Aorta (tissue), 5 donors: ENCODE measurements around the gene TBC1D2. TPM values are rescaled to one million over a fixed set of nuclear protein-coding genes. Genes with fewer than 3 reads are reported as not detected.
A peak's percentile ranks its signal among the peaks of the same experiment; 100 is the strongest.
"Not testable (repeated sequence)": the region's sequence is repeated elsewhere in the genome, so short reads cannot be mapped to it uniquely, and the experiment has no call there.

Source experiments
- ATAC-seq: fragments of 200-7000 bp; cut with Tn5 transposase; one replicate; pipeline ENCODE4 v1.9.1; 2022; ENCODE audit warnings: moderate library complexity; ENCODE audit not compliant: low FRiP score
- DNase-seq, 2 donors: peaks; one replicate each; pipeline ENCODE4 v3.0.0-alpha.2; 2020
- H3K27ac ChIP-seq, 2 donors: one replicate each; pipeline ENCODE4 v1.5.1; 2013; ENCODE audit warnings: low read length in 2 of 2, mild to moderate bottlenecking in 2 of 2, moderate library complexity in 2 of 2, control low read depth in 1 of 2, inconsistent platforms in 1 of 2, low read depth in 1 of 2
- H3K27me3 ChIP-seq, 2 donors: one replicate each; pipeline ENCODE4 v1.6.1; 2013; ENCODE audit warnings: control low read depth in 1 of 2, low read length in 1 of 2, mild to moderate bottlenecking in 1 of 2, moderate library complexity in 1 of 2; ENCODE audit not compliant: insufficient read depth in 2 of 2, control insufficient read depth in 1 of 2
- H3K36me3 ChIP-seq, 2 donors: one replicate each; pipeline ENCODE4 v1.6.1; 2013; ENCODE audit warnings: control low read depth in 1 of 2, low read length in 1 of 2, mild to moderate bottlenecking in 1 of 2; ENCODE audit not compliant: insufficient read depth in 2 of 2, control insufficient read depth in 1 of 2
- H3K4me1 ChIP-seq, 2 donors: one replicate each; pipeline ENCODE4 v1.6.1; 2013; ENCODE audit warnings: low read length in 2 of 2, control low read depth in 1 of 2, mild to moderate bottlenecking in 1 of 2, moderate library complexity in 1 of 2; ENCODE audit not compliant: insufficient read depth in 2 of 2, control insufficient read depth in 1 of 2
- H3K4me3 ChIP-seq, 2 donors: one replicate each; pipeline ENCODE4 v1.5.1; 2013; ENCODE audit warnings: low read length in 2 of 2, control low read depth in 1 of 2, mild to moderate bottlenecking in 1 of 2
- H3K9me3 ChIP-seq: one replicate; pipeline ENCODE4 v1.6.1; 2013; ENCODE audit warnings: mild to moderate bottlenecking, low read length; ENCODE audit not compliant: control insufficient read depth
- WGBS, 2 donors: extraction: QIAGEN DNeasy Blood & Tissue Kit; methylation state at CpG; one replicate each; pipeline ENCODE4 v1.1.7; 2013; 5-methylcytosine and 5-hydroxymethylcytosine counted together
- intact Hi-C, 2 donors: fragments of 100-400 bp; cut with DNase I; formaldehyde crosslinking; loops; one replicate each; pipeline versions ENCODE4 v1.14.2 to v1.15.0; 2022
- polyA plus RNA-seq, 2 donors: library from polyadenylated mRNA; stranded (reverse); fragments of 200-250 nt; gene quantifications; one replicate each; pipeline ENCODE4 v1.2.3, GENCODE V29; 2013
- total RNA-seq, 2 donors: library from RNA; stranded (reverse); fragmentation: NEBNext Ultra II Directional; extraction: Animal tissue kit (Norgen Biotek cat#: 25700); gene quantifications; one replicate each; pipeline ENCODE4 v1.2.1, GENCODE V29; 2021
- donor health status: healthy with polysubstance abuse.
- donor health status: Bipolar disorder and iron deficiency.
- donor health status: DM: no; HTN: no; CAD: no.
- donor health status: DM: no; HTN: no; CAD: no.
- donor health status: DM: yes; HTN: yes; CAD: no.

Gene TBC1D2
- total and polyA plus RNA-seq, 4 donors, result 6.0 to 12.4 (median 8.4) TPM

GRCh38 chr9:98174502-98174918 lies 80.9 kb downstream of the TBC1D2 start:
- H3K4me3 ChIP-seq, H3K9me3 ChIP-seq, DNase-seq, ATAC-seq, H3K4me1 ChIP-seq, H3K27me3 ChIP-seq, H3K36me3 ChIP-seq, intact Hi-C loops, H3K27ac ChIP-seq: not testable (repeated sequence)
- 88 to 89% methylated on average over 5 of the region's 5 CpGs for WGBS, 2 donors

- 76 to 80% methylated on average over 16 of the region's 16 CpGs for WGBS, 2 donors
- Histone ChIP-seq H3K9me3 (no peaks in the 10 kb centered on the region), H3K4me1 (no peaks in the 10 kb centered on the region), H3K27ac (no peak overlapping the region), H3K4me3 (no peak overlapping the region), H3K36me3 (no peaks in the 10 kb centered on the region), H3K27me3 (no peaks in the 10 kb centered on the region)
- ATAC-seq (no peak), DNase-seq (no peak)
- intact Hi-C loops, result no loop called here
These were observed 82.3 kb downstream of the TBC1D2 start for GRCh38 chr9:98173181-98173580.

GRCh38 chr9:98172604-98173003 lies 82.8 kb downstream of the TBC1D2 start:
- no peak for ATAC-seq
- no peaks in the 10 kb centered on the region for H3K27me3 ChIP-seq
- DNase-seq, result no peak
- no peaks in the 10 kb centered on the region for H3K9me3 ChIP-seq
- H3K36me3 ChIP-seq, result no peaks in the 10 kb centered on the region
- H3K27ac ChIP-seq, result no peak overlapping the region
- no peak overlapping the region for H3K4me3 ChIP-seq
- 77% methylated on average over 3 of the region's 3 CpGs for WGBS, 2 donors
- H3K4me1 ChIP-seq, result no peaks in the 10 kb centered on the region
- intact Hi-C loops, result no loop called here

- DNase-seq, result no peak
- no peak overlapping the region for H3K27ac ChIP-seq
- no peaks in the 10 kb centered on the region for H3K9me3 ChIP-seq
- ATAC-seq, result no peak
- H3K4me1 ChIP-seq, result no peaks in the 10 kb centered on the region
- H3K36me3 ChIP-seq, result no peaks in the 10 kb centered on the region
- intact Hi-C loops, result no loop called here
- WGBS, 2 donors, result 61 to 63% methylated on average over 15 to 16 of the region's 16 CpGs
- no peaks in the 10 kb centered on the region for H3K27me3 ChIP-seq
- no peak overlapping the region for H3K4me3 ChIP-seq
These were observed 84.1 kb downstream of the TBC1D2 start for GRCh38 chr9:98171176-98171925.

GRCh38 chr9:98168941-98169488 lies 86.4 kb downstream of the TBC1D2 start:
- Histone ChIP-seq H3K4me3 (no peak overlapping the region), H3K27ac (no peak overlapping the region), H3K36me3 (no peaks in the 10 kb centered on the region), H3K9me3 (no peaks in the 10 kb centered on the region), H3K4me1 (no peaks in the 10 kb centered on the region), H3K27me3 (no peaks in the 10 kb centered on the region)
- DNase-seq, result no peak
- peak; percentile 56 for ATAC-seq
- WGBS, 2 donors, result 54 to 57% methylated on average over 14 to 15 of the region's 15 CpGs
- intact Hi-C loops, result no loop called here

GRCh38 chr9:98168153-98168780 lies 87.2 kb downstream of the TBC1D2 start:
- 79 to 84% methylated on average over 3 of the region's 3 CpGs for WGBS, 2 donors
- Histone ChIP-seq H3K27me3 (no peaks in the 10 kb centered on the region), H3K9me3 (no peaks in the 10 kb centered on the region), H3K36me3 (no peaks in the 10 kb centered on the region), H3K4me1 (no peaks in the 10 kb centered on the region), H3K4me3 (no peak overlapping the region), H3K27ac (no peak overlapping the region)
- intact Hi-C loops, result no loop called here
- no peak for ATAC-seq
- no peak for DNase-seq

GRCh38 chr9:98164912-98165311 lies 90.5 kb downstream of the TBC1D2 start:
- no peak overlapping the region for H3K4me3 ChIP-seq
- ATAC-seq (no peak), DNase-seq (no peak)
- no peak overlapping the region for H3K27ac ChIP-seq
- H3K36me3 ChIP-seq, result no peaks in the 10 kb centered on the region
- intact Hi-C loops, result no loop called here
- H3K4me1 ChIP-seq, result no peaks in the 10 kb centered on the region
- H3K27me3 ChIP-seq, result no peaks in the 10 kb centered on the region
- WGBS, 2 donors, result 82 to 85% methylated on average over 7 of the region's 7 CpGs
- no peaks in the 10 kb centered on the region for H3K9me3 ChIP-seq

GRCh38 chr9:98162613-98163012 lies 92.8 kb downstream of the TBC1D2 start:
- DNase-seq (no peak), ATAC-seq (no peak)
- no peak overlapping the region for H3K27ac ChIP-seq
- no peaks in the 10 kb centered on the region for H3K9me3 ChIP-seq
- no peaks in the 10 kb centered on the region for H3K36me3 ChIP-seq
- intact Hi-C loops, result no loop called here
- H3K4me3 ChIP-seq, result no peak overlapping the region
- H3K4me1 ChIP-seq, result no peaks in the 10 kb centered on the region
- no peaks in the 10 kb centered on the region for H3K27me3 ChIP-seq
- 94 to 95% methylated on average over 12 of the region's 12 CpGs for WGBS, 2 donors

- intact Hi-C loops, result no loop called here
- Histone ChIP-seq H3K27ac (no peak overlapping the region), H3K27me3 (no peaks in the 10 kb centered on the region), H3K36me3 (no peaks in the 10 kb centered on the region), H3K9me3 (no peaks in the 10 kb centered on the region), H3K4me1 (no peaks in the 10 kb centered on the region), H3K4me3 (no peak overlapping the region)
- ATAC-seq, result no peak
- no peak for DNase-seq
- WGBS, 2 donors, result 86 to 92% methylated on average over 4 of the region's 4 CpGs
These were observed 93.6 kb downstream of the TBC1D2 start for GRCh38 chr9:98161851-98162250.
